ENCODE results near the gene LHFPL4.

- TF ChIP-seq CTCF (IDR thresholded peaks at IDR 0.05; ENCODE audit: low read depth, low read length, missing input control) (peak; percentile 76), YY1 (IDR thresholded peaks at IDR 0.05) (no peak), JUND (IDR thresholded peaks at IDR 0.05) (no peak), REST (IDR thresholded peaks at IDR 0.05) (no peak), MAX (IDR thresholded peaks at IDR 0.05) (no peak), RXRA (IDR thresholded peaks at IDR 0.05) (no peak), EGR1 (IDR thresholded peaks at IDR 0.05; ENCODE audit: low read depth in 2 of 2) (no peak), ATF3 (IDR thresholded peaks at IDR 0.05) (no peak)
Observed at GRCh38 chr3:9503283-9503682, 50.3 kb downstream of the LHFPL4 start.

All from liver (tissue), 3 donors.